Measurements from ENCODE around the gene TSEN54.

GRCh38 chr17:75491680-75492079 is 24.6 kb upstream of the TSEN54 start:
- TF ChIP-seq CTCF (IDR thresholded peaks at IDR 0.05; ENCODE audit: low read length) (no peak), EZH2 (optimal IDR thresholded peaks at IDR 0.05; ENCODE audit: low read depth, low read length) (no peak)

All from MM.1S (cell line).